Epithelial cell of proximal tubule (primary cell): ENCODE results near the gene SCN4B. TPM values are rescaled to one million over a fixed set of nuclear protein-coding genes. Genes with fewer than 3 reads are reported as not detected.

Experiments
- DNase-seq: peaks from one replicate; pipeline ENCODE4 v3.0.0-alpha.2; 2011; ENCODE audit warnings: low read depth
- H3K4me3 ChIP-seq: 2 replicates; pipeline ENCODE4 v1.5.1; 2011; ENCODE audit warnings: low read depth, mild to moderate bottlenecking, low read length
- CTCF ChIP-seq: conservative IDR thresholded peaks from 2 replicates; pipeline ENCODE4 v1.5.1; 2012; ENCODE audit warnings: low read depth, mild to moderate bottlenecking, low read length
- total RNA-seq: library from RNA; depleted of rRNA; stranded (reverse); fragments of >200 nt; gene quantifications from 2 replicates; pipeline ENCODE4 v1.2.3, GENCODE V29; 2015

Gene SCN4B
- total RNA-seq, 1 donor from 2014 or later, result under 0.01 TPM

GRCh38 chr11:118095967-118096367 lies 56.7 kb downstream of the SCN4B start:
- TF ChIP-seq CTCF, result no peak
- DNase-seq, result no peak
- no peak overlapping the region for H3K4me3 ChIP-seq

DNA sequence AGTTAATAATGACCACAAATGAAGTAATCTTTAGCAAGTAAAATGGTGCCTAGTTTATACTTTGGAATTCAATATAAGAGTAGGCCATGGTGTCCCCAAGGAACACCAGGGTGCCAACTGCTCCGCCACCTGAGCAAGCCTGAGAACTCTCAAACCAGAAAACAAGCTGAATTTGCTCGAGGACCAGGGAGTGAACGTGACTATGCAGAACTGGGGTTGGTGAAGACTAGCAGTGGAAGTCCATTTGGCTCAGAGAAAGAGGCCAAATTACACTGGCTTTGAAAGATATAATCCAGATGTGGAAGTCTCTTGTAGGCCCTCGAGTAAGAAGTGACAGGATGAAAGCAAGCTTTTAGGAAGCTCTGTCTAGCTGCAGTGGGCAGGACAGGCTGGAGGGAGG lies 57.1 kb downstream of the SCN4B start:
- no peak overlapping the region for H3K4me3 ChIP-seq
- DNase-seq, result no peak
- no peak for TF ChIP-seq CTCF

- no peak for TF ChIP-seq CTCF
- DNase-seq, result no peak
Observed at GRCh38 chr11:118092907-118093571, 59.6 kb downstream of the SCN4B start.

DNA sequence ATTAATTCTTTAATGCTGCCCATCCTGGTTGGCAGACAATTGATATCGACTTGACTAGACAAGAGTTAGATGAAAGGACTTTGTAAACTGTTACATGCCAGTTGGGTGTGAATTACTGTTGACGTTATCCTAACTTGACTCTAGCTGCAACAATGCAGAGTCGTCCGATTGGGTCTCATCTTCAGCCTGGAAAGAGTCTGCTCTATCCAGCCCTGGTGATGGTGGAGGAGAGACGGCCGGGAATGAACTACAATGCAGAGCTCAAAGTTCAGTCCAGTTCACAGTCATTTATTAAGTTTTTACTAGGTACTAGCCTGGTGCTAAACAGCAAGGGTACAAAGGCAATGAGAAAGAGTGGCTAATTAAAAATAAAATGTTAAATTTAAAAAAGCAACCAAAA lies 60.9 kb downstream of the SCN4B start:
- no peak overlapping the region for H3K4me3 ChIP-seq
- no peak for DNase-seq
- no peak for TF ChIP-seq CTCF

More at GRCh38 chr11:118092907-118093571, 59.6 kb downstream of the SCN4B start:
- H3K4me3 ChIP-seq, result no peak overlapping the region

DNA sequence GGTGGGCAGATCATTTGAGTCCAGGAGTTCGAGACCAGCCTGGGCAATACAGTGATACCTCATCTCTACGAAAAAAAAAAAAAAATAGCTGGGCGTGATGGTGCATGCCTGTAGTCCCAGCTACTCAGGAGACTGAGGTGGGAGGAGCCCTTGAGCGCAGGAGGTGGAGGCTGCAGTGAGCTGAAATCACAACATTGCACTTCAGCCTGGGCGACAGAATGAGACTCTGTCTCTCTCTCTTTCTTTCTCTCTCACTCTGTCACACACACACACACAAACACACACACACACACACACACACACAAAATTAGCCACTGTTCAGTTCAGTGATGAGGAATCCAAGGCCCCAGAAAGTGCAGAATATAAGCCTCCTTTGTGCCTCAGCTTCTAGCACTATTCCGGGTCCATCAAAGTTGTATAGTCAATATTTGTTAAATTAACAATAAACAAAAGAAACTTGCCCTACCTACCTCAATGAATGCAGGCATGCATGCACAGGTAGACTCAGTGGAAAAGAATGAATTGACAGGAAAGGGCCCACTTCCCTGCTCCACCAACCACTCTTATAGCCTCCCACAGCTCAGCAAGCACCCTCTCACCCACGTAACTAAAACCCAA lies 62.0 kb downstream of the SCN4B start:
- H3K4me3 ChIP-seq, result no peak overlapping the region
- DNase-seq, result no peak
- TF ChIP-seq CTCF, result no peak

DNA sequence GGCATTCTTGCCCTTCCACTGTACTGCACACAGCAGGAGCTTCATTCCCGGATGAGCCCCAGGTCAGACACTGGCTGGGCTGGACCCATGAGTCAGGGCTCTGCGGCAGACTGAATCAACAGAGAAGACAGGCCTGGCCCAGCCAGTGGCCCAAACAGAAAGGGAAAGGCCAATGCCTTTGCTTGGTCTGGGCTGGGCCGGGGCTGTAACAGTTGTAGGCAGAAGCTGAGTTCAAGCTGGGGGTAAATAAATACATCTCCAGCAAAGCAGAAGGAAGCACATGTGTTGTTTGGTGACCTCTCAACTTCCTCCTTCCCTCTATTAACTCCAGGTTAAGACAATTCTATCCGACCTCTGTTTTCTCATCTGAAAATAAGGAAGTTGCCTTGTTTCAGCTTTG lies 64.1 kb downstream of the SCN4B start:
- no peak for DNase-seq
- H3K4me3 ChIP-seq, result no peak overlapping the region
- no peak for TF ChIP-seq CTCF

GRCh38 chr11:118087931-118088330 lies 64.7 kb downstream of the SCN4B start:
- no peak for TF ChIP-seq CTCF
- no peak for DNase-seq
- no peak overlapping the region for H3K4me3 ChIP-seq
